Mesenteric fat pad (tissue), 1 donor: ENCODE measurements around the gene CENPX. TPM values are rescaled to one million over a fixed set of nuclear protein-coding genes. Genes with fewer than 3 reads are reported as not detected.
"Not testable (repeated sequence)": the region's sequence is repeated elsewhere in the genome, so short reads cannot be mapped to it uniquely, and the experiment has no call there.

ENCODE experiments used
- DNase-seq: peaks from one replicate; pipeline ENCODE4 v3.0.0-alpha.2; 2020; ENCODE audit warnings: low spot score
- total RNA-seq: library from RNA; stranded (reverse); fragmentation: NEBNext Ultra II Directional; extraction: Animal tissue kit (Norgen Biotek cat#: 25700); gene quantifications from one replicate; pipeline ENCODE4 v1.2.1, GENCODE V29; 2021
- donor health status: DM: yes; HTN: yes; CAD: no.

CENPX gene
- total RNA-seq, 1 donor from 2014 or later = 47.0 TPM

DNA sequence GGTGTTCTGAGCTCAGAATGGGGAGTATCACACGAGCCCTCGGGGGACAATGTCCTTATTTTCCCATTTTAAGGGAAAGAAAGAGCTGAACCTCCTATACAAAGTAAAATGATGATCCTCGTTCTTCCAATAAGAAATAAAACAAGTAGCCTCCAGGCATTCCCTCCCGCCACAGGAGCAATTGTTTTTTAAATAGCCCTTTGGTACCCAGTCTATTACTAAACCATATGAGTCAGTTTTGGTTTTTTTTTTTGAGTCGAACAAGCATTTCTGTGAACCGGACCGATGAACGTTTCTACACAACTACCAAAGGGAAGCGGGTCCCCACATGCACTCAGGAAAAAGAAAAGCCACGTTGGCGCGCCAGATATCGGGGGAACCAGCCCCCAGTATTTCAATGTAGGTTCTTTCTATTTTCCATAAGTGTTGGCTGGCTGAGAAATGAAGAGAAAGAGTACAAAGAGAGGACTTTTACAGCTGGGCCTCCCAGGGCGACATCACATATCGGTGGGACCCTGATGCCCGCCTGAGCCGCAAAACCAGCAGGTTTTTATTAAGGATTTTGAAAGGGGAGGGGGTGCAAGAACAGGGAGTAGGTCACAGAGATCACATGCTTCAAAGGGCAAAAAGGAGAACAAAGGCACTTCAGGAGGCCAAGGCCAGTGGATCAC is 18.6 kb upstream of the CENPX start:
- DNase-seq = no peak

DNA sequence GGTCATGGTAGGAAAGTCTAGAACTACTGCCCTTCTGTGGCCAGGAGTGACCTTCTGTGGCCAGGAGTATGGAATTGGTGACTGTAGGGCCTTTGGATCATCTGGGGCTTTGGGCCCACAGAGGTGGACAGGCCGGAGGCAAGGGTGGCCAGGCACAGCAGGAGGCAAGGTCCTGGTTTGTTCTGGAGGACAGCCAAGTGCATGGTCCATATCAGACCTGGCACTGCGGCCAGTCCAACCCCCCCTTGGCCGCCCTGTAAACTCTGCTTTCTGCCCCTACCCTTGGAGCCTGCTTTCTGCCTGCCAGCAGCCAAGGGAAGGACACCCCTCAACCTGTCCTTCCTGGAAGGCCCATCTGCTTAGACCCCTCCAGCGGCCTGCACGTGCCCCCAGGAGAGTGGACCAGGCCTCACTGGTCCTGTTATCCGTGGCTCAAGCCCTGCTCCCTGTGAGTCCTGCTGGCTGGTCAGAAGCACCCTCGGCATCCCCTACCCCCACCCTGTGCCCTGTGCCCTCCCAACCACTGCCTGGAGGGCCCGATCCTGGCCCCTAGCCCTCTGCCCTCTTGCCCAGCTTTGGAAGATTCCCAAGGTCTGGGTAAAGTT is 17.1 kb upstream of the CENPX start:
- no peak for DNase-seq

DNA sequence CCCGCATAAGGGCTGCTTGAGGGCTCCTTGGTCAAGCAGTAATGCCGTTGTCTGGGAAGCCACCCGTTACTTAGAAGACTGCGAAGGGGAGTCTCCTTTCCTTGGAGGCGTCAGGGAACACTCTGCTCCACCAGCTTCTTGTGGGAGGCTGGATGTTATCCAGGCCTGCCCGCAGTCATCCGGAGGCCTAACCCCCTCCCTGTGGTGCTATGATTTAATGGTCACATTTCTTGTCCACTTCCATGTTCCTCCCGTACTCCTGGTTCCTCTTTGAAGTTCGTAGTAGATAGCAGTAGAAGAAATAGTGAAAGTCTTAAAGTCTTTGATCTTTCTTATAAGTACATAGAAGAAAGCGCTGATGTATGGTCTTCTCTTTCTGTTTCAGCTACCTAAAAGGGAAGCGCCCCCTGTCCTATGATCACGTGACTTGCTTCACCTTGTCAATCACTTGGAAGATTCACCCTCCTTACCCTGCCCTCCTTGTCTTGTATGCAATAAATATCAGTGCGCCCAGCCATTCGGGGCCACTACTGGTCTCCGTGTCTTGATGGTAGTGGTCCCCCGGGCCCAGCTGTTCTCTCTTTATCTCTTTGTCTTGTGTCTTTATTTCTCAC is 16.2 kb upstream of the CENPX start:
- DNase-seq = not testable (repeated sequence)

DNA sequence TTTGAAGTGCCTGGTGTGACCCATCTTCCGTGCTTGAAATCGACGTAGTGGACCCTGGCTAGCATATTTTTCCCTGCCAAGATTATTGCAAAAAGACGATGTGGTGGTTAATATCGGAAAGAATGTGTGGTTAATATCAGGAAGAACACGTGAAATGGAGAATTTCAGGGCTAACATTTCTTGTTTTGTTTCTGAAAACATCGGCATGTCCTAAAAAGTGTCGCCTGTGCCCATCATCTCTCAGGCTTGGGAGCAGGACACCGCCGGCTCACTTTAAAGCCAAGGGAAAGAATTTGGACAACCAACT is 15.2 kb upstream of the CENPX start:
- DNase-seq = no peak

DNA sequence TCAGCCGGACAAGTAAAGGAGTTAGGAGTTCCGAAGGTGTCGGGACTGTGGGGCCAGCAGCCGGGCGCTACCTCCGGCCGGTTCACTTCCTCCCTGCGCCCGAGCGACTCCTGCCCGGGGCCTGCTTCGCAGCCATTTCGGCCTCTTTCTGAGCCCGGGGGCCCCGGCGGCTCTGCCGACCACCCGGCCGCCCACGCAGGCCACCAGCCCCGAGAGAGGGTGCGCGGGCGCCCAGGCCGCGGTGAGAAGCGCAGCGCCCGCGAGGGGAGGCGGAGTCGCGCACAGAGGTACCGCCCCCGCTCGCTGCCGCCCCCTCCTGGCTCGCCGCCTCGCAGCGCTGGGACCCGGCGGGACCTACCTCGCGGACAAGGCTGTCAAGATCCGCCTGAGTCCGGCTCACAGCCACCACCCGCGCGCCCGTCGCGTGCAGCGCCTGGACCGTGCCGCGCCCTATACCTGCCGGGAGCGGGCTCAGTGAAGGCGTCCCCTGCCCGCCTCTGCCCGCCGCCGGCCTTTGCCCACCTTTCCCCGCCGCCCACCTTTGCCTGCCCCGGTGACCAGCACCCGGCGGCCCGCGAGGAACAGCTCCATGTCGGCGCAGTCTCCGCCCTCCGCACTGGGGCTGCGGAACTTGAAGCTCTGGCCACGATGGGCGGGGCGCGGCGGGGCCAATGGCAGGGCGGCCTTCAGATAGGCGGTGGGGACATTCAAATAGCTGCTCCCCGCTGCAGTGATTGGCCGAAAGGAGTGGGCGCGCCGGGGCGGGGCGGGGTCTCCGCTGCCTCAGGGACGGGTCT is 14.6 kb upstream of the CENPX start, which contains the start of gene DCXR:
Gene DCXR, minus strand, starts transcription at position 606 of the 797 bp plus-strand sequence. Its CDS starts 15 bp downstream, at position 591.
- DNase-seq = peak; percentile 98

DNA sequence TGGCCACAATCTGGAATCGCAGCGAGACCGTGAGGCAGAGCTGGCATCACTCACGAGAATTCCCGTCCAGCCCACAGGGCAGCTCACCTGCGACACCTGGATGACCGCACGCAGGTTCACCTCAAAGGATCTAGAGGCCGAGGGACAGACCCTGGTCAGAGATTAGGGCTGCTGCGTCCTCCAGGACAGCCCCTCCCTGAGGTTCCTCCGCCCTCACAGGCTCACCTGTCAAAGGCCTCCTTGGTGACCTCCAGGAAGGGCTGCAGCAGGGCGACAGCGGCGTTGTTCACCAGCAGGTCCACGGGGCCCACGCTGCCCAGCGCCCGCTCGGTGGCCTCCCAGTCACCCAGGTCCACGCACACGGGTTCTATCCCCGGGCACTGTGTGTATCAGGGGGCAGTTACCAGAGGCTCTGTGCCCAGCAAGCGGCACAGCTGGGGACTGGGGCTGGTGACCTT is 14.0 kb upstream of the CENPX start:
- no peak for DNase-seq

DNA sequence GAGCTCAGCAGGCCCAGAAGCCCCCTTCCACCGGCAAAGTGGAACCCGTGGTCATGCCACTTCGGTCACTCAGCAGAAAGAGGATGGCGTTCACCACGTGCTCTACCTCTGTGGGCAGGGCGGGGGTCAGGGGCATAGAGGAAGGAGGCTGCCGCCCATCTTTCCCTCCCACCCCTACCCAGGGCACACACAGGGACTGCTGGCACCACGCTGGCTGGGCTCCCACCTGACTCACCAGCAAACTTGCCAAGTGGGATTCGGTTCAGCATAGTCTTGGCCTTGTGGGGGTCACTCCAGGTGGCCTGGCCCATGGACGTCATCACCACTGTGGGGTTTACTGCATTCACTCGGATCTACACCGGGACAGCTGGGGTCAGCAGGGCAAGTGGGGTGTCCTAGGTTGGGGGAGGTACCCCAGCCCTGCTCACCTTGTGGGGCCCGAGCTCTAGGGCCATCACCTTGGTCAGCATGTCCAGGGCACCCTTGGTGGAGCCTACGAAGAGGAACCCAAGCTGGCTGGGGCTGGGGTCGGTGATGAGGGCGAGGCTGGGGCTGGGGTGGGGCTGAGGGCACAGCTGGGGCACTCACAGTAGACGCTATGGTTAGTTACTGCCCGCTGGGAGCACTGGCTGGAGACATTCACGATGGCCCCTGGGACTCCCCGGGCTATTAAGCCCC is 13.4 kb upstream of the CENPX start:
- DNase-seq = no peak

DNA sequence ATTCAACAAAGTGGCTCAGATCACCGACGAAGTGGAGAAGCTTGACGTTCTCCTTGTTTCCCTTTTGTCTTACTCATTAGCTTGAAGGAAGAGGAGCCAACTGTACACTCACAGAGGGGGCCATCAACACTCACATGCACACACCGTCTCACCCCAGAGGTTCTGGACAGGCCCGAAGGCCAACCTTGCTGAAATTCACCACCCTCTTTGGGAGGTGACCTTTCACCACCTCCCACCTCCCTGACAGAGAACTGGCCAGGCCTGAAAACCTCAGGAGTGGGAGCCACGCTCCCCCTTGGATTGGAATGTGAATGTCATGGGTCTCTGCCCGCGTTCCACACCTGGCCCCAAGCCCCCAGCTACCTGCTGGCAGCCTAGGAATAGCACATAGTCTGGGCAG is 12.8 kb upstream of the CENPX start:
- DNase-seq = no peak

DNA sequence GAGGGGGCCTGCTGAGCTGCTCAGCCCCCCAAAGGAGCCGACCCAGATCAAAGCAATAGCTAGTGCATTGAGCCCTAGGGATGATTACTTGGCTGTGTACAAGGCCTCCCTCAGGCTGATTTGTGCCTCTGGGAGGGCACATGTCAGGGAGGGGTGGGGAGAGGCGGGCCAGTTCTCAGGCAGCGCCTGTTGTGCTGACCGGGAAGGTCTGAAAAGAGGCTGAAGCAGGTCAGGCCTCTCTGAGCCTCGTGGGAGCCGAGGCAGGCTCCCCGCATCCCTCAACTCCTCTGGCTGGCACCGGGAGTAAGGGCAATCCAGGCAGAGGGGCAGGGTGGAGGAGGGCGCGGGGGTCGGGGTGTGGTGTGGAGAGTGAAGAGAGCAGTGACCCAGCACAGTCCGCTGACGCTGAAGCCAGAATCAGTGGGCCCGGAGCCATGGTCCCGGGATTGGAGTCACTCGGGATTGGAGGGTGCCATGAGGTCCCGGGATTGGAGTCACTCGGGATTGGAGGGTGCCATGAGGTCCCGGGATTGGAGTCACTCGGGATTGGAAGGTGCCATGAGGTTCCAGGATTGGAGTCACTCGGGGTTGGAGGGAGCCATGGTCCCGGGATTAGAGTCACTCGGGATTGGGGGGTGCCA is 11.8 kb upstream of the CENPX start:
- DNase-seq = no peak

DNA sequence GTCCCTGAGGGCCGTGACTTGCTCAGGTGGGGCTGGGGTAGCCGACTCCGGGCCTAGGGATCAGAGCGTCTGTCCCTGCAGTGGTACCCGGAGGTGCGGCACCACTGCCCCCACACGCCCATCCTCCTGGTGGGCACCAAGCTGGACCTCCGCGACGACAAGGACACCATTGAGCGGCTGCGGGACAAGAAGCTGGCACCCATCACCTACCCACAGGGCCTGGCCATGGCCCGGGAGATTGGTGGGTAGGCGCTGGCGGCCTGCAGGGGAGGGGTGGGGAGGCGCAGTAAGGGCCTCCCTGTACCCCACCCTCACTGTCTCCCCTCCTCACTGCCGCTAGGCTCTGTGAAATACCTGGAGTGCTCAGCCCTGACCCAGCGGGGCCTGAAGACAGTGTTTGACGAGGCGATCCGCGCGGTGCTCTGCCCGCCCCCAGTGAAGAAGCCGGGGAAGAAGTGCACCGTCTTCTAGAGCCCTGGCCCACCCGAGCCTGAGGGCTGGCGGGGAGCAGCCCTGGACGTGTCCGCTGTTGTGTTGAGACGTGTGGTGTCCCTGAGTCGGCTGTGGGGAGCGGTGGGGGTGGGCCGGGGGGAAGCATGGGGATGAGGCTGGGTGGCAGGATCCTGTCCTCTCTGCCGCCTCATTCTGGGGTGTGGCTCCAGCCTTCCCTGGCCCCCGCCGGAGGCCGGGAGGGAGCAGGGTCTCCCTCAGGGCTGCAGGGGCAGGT is 10.8 kb upstream of the CENPX start:
- DNase-seq = no peak

DNA sequence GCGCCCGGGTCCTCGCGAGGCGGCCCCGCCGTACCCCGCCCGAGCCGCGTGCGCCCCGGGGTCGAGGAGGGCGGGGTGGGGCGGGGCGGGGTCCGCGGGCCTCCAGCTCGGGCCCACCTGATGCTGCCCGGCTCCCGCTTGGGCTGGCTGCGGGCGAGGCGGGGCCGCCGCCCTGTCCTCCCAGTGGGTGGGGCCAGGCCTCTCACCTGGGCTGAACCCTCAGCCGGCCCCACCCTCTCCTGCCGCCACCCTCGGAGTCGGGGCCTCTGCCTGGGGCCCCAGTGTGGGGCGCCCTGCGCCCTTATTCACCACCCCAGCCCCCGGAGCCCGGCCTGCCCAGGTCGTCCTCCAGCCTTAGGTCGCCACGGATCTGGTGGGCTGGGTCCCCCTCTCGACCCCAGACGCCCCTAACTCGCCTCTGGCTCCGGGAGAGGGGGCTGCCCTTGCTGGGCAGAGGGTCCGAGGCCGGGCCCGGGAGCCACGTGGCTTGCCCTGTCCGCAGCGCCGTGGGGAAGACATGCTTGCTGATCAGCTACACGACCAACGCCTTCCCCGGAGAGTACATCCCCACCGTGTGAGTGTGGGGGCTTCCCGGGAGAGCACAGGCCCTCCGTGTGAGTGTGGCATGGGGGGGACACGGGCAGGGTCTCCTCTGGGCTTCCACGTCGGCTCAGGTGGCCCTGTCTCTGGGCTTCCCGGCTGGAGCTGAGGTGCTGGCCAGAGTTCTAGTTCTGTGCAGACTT is 9.4 kb upstream of the CENPX start:
- DNase-seq = no peak

DNA sequence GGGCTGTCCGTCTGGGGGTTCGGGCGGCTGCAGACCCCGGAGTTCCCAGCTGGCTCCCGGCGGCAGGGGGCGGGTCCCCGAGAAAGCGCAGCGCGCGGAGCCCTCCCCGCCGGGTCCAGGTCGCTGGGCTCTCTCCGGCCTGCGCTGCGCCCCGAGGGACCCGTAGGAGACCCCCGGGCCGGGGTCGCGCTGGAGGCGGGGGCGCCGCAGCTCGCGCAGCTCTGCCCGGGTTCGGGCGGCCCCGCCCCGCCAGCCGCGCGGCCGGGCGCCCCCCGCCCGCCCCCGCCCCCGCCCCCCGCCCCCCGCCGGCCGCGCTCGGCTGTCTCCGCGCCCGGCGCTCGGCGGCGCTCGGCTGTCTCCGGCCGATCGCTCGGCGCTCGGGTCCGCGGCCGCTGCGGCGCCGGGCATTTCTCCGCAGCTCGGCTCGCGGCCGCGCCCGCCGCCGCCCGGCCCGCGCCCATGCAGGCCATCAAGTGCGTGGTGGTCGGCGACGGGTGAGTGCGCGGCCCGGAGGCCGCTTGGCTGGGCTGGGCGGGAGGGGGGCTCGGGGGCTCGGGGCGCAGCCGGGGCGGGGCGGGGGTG is 8.7 kb upstream of the CENPX start, which contains the start of gene RAC3:
Gene RAC3, plus strand, starts transcription at position 376 of the 582 bp plus-strand sequence. Its CDS starts 84 bp downstream, at position 460.
- no peak for DNase-seq

DNA sequence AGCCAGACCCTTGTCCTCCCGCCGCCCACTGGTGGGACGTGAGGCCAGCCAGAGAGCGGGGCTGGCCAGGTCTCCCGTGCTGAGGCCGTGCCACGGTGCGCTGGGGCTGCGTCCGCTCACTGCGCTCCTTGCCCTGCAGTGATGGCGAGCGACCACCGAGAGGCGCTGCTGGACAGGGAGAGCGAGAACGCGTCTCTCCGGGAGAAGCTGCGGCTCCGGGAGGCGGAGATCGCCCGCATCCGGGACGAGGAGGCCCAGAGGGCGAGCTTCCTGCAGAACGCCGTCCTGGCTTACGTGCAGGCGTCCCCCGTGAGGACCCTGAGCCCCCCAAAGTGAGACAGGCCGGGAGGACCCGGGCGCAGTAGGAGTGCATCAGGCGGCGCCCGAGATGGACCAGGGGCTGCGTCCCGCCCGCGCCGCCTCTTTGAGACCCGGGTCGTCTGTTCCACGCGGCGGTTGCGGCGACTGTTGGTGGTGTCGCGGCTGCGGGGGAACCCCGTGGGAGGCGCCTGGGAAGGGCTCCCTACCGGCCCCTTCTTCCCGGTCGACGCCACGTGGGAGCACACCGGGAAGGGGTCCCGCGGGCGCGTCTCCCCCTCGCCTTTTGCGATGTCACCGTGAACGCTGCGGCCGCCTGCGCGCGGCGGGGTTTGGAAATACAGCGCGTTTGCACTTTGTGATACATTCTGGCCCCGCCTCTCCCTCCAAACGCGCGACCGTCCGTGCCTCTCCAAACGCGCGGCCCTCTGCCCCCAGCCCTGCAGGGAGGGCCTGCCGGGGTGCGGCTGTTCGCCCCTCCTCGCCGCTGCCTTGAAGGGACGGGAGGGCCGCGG is 8.0 kb upstream of the CENPX start:
- DNase-seq = no peak

DNA sequence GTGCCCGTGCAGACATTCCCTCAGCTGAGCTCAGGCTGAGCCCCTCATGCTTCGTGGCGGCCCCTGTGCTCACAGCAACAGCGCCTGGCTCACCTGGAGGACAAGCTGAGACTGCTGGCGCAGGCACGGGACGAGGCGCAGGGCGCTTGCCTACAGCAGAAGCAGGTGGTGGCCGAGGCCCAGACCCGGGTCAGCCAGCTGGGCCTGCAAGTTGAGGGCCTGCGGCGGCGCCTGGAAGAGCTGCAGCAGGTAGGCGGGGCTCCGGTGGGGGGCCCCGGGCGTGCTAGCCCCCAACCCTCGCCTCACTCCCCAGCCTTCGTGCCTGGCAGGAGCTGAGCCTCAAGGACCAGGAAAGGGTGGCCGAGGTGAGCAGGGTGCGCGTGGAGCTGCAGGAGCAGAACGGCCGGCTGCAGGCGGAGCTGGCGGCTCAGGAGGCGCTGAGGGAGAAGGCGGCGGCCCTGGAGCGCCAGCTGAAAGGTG is 7.4 kb upstream of the CENPX start:
- DNase-seq = no peak

DNA sequence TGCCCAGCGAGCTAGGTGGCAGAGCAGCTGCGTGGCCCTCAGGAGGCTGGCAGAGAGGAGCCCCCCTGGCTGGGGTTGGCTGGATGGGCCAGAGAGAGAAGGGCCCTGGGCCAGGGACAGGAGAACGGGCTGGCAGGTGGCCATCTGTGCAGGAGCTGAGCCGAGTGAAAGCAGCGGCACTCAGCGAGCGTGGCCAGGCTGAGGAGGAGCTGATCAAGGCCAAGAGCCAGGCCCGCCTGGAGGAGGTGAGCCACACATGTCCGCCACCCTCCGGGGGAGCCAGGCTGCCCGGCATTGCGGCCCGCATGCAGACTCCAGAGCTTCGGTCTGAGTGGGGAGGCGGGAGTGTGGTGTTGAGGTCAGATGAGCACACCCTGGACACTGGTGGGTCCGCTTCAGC is 6.7 kb upstream of the CENPX start:
- no peak for DNase-seq

DNA sequence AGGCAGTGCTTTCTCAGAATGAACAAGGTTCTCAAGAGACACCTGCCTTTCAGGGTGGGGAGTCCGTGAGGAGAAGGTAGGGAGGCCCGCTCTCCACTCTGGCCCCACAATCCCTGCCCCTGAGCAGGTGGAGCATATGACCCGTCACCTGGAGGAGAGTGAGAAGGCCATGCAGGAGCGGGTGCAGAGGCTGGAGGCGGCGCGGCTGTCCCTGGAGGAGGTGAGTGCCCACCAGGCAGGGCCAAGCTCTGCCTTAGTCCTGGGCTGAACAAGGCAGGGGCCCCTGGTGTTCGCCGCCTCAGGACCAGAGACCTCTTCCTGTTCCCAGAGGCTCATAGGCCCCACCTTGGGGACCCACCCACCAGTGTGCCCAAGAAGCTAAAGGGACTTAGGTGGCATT is 6.3 kb upstream of the CENPX start:
- no peak for DNase-seq

DNA sequence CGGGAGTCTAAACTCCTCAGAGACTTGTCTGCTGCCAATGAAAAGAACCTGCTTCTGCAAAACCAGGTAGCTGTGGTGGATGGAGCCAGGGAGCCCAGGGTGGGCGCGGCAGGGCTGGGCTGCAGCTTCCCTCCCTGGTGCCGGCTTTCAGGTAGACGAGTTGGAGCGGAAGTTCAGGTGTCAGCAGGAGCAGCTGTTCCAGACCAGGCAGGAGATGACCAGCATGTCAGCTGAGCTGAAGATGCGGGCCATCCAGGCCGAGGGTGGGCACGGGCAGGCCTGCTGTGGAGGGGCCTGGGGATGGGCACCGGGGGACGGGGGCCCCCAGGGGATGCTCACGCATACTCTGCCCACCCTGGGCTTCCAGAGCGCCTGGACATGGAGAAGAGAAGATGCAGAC is 5.6 kb upstream of the CENPX start:
- DNase-seq = no peak
